WTC11 (cell line): ENCODE measurements around the gene KIAA1328. TPM values are rescaled to one million over a fixed set of nuclear protein-coding genes. Genes with fewer than 3 reads are reported as not detected.

Experiments used
- ATAC-seq: fragments of 200-7000 bp; cut with Tn5 transposase; 2 replicates; pipeline ENCODE4 v1.10.0; 2021; ENCODE audit warnings: mild to moderate bottlenecking, moderate library complexity
- CTCF ChIA-PET: fragments of 300-600 bp; sonication (Branson Sonifier 250); formaldehyde crosslinking; loops from one replicate; lab custom pipeline; 2021; ENCODE audit warnings: antibody characterized with exemption; lab: Charles Lee
- POLR2A ChIA-PET: fragments of 350-600 bp; sonication (Branson Sonifier 250); formaldehyde crosslinking; loops from one replicate; lab custom pipeline; 2021; ENCODE audit warnings: antibody characterized with exemption; lab: Charles Lee
- DNase-seq: peaks from one replicate; pipeline ENCODE4 v3.0.0; 2021; ENCODE audit warnings: low spot score
- H3K27ac Mint-ChIP-seq: 2 replicates; pipeline ENCODE4 v1.8.0; 2021; ENCODE audit warnings: mixed read lengths
- H3K27me3 Mint-ChIP-seq: 2 replicates; pipeline ENCODE4 v1.8.0; 2021; ENCODE audit warnings: low read depth, mild to moderate bottlenecking, moderate library complexity, mixed read lengths
- H3K36me3 Mint-ChIP-seq: 2 replicates; pipeline ENCODE4 v1.8.0; 2021; ENCODE audit warnings: mixed read lengths
- H3K4me1 Mint-ChIP-seq: 2 replicates; pipeline ENCODE4 v1.8.0; 2022; ENCODE audit warnings: mixed read lengths
- H3K4me3 Mint-ChIP-seq: 2 replicates; pipeline ENCODE4 v1.8.0; 2021; ENCODE audit warnings: mild to moderate bottlenecking, moderate library complexity, mixed read lengths
- H3K9me3 Mint-ChIP-seq: 2 replicates; pipeline ENCODE4 v1.8.0; 2021; ENCODE audit warnings: mixed read lengths
- CTCF ChIP-seq: fragments of 200-600 bp; IDR thresholded peaks from 2 replicates; pipeline ENCODE4 v1.8.0; 2022; ENCODE audit warnings: antibody characterized with exemption
- E2F1 ChIP-seq: sonication (generic); formaldehyde crosslinking; IDR thresholded peaks from 2 replicates; pipeline ENCODE4 v1.8.0; 2022; ENCODE audit warnings: mild to moderate bottlenecking, missing genetic modification reagents
- E2F4 ChIP-seq: sonication (generic); formaldehyde crosslinking; IDR thresholded peaks from 2 replicates; pipeline ENCODE4 v1.8.1; 2022; ENCODE audit warnings: low read depth, mild to moderate bottlenecking, moderate library complexity, missing genetic modification reagents, borderline replicate concordance
- EMX1 ChIP-seq: fragments of 250-450 bp; sonication (Bioruptor Pico); IDR thresholded peaks from 2 replicates; pipeline ENCODE4 v1.8.0; 2021; ENCODE audit warnings: mild to moderate bottlenecking
- ERG ChIP-seq: fragments of 250-450 bp; sonication (Bioruptor Pico); IDR thresholded peaks from 2 replicates; pipeline ENCODE4 v1.8.0; 2021; ENCODE audit warnings: mild to moderate bottlenecking
- FOXK1 ChIP-seq: sonication (generic); formaldehyde crosslinking; IDR thresholded peaks from 2 replicates; pipeline ENCODE4 v1.8.0; 2022; ENCODE audit warnings: mild to moderate bottlenecking, moderate library complexity, missing genetic modification reagents
- MLX ChIP-seq: sonication (generic); formaldehyde crosslinking; IDR thresholded peaks from 2 replicates; pipeline ENCODE4 v1.8.1; 2023; ENCODE audit warnings: mild to moderate bottlenecking, missing genetic modification reagents, moderate library complexity
- MYBL2 ChIP-seq: sonication (generic); formaldehyde crosslinking; IDR thresholded peaks from 2 replicates; pipeline ENCODE4 v1.8.1; 2023; ENCODE audit warnings: mild to moderate bottlenecking, moderate library complexity, missing genetic modification reagents
- NFYB ChIP-seq: sonication (generic); formaldehyde crosslinking; conservative IDR thresholded peaks from 2 replicates; pipeline ENCODE4 v1.8.0; 2022; ENCODE audit warnings: low read depth, missing genetic modification reagents
- SMAD3 ChIP-seq: sonication (generic); formaldehyde crosslinking; IDR thresholded peaks from 2 replicates; pipeline ENCODE4 v1.8.0; 2022; ENCODE audit warnings: missing genetic modification reagents, mild to moderate bottlenecking, borderline replicate concordance
- USF2 ChIP-seq: sonication (generic); formaldehyde crosslinking; IDR thresholded peaks from 2 replicates; pipeline ENCODE4 v1.8.1; 2023; ENCODE audit warnings: mild to moderate bottlenecking, missing genetic modification reagents, moderate library complexity
- ZNF281 ChIP-seq: sonication (generic); formaldehyde crosslinking; IDR thresholded peaks from 2 replicates; pipeline ENCODE4 v1.8.0; 2023; ENCODE audit warnings: mild to moderate bottlenecking, missing genetic modification reagents
- ZNF396 ChIP-seq: fragments of 250-450 bp; sonication (Bioruptor Pico); IDR thresholded peaks from 2 replicates; pipeline ENCODE4 v1.8.0; 2021; ENCODE audit warnings: mild to moderate bottlenecking, moderate library complexity, borderline replicate concordance
- ZNF416 ChIP-seq: fragments of 250-450 bp; sonication (Bioruptor Pico); IDR thresholded peaks from 2 replicates; pipeline ENCODE4 v1.9.0; 2021; ENCODE audit warnings: mild to moderate bottlenecking, inconsistent platforms
- total RNA-seq: library from RNA; stranded (reverse); gene quantifications from 3 replicates; pipeline ENCODE4 v1.2.3, GENCODE V29; 2021

Gene KIAA1328
- total RNA-seq, 1 experiment from 2014 or later = 4.8 TPM

- ATAC-seq = no peak
- Mint-ChIP-seq H3K27me3 (no peaks in the 10 kb centered on the region), H3K36me3 (no peaks in the 10 kb centered on the region)
- no peak for DNase-seq
- no peak for TF ChIP-seq MLX
- no peak for TF ChIP-seq E2F4 (CRISPR knock-in tag)
- no peak for TF ChIP-seq FOXK1
- no peak for TF ChIP-seq ERG (CRISPR knock-in tag)
- TF ChIP-seq USF2 (CRISPR knock-in tag) = no peak
- TF ChIP-seq CTCF = no peak
- TF ChIP-seq NFYB = no peak
- no peak for TF ChIP-seq MYBL2 (CRISPR knock-in tag)
- no peak for TF ChIP-seq ZNF416 (CRISPR knock-in tag)
- TF ChIP-seq, all 79 proteins: peak for 0
- peaks cover 6% of the 10 kb centered on the region for H3K4me1 Mint-ChIP-seq
- no peak overlapping the region for H3K27ac Mint-ChIP-seq
- peaks cover 8% of the 10 kb centered on the region for H3K9me3 Mint-ChIP-seq
- CTCF ChIA-PET = no interaction called here
- H3K4me3 Mint-ChIP-seq = no peak overlapping the region
- POLR2A ChIA-PET = no interaction called here
These were observed 293.9 kb downstream of the KIAA1328 start for GRCh38 chr18:37122877-37123276.

- H3K27me3 Mint-ChIP-seq = no peaks in the 10 kb centered on the region
- ATAC-seq (no peak), DNase-seq (no peak)
- H3K36me3 Mint-ChIP-seq = no peaks in the 10 kb centered on the region
- no peak overlapping the region for H3K4me3 Mint-ChIP-seq
- POLR2A ChIA-PET = no interaction called here
- H3K4me1 Mint-ChIP-seq = peaks cover 6% of the 10 kb centered on the region
- no peak for TF ChIP-seq E2F1
- no peak for TF ChIP-seq SMAD3 (CRISPR knock-in tag)
- TF ChIP-seq ZNF396 (CRISPR knock-in tag) = no peak
- TF ChIP-seq ERG (CRISPR knock-in tag) = no peak
- no peak for TF ChIP-seq MYBL2 (CRISPR knock-in tag)
- no peak for TF ChIP-seq EMX1 (CRISPR knock-in tag)
- no peak for TF ChIP-seq ZNF281
- H3K27ac Mint-ChIP-seq = no peak overlapping the region
- no peaks in the 10 kb centered on the region for H3K9me3 Mint-ChIP-seq
- CTCF ChIA-PET = no interaction called here
These were observed 295.6 kb downstream of the KIAA1328 start for GRCh38 chr18:37124516-37124915.
